Pancreas (tissue), 10 donors: ENCODE results near the gene PCDHGA4. TPM values are rescaled to one million over a fixed set of nuclear protein-coding genes. Genes with fewer than 3 reads are reported as not detected.
"Not testable (repeated sequence)": the region's sequence is repeated elsewhere in the genome, so short reads cannot be mapped to it uniquely, and the experiment has no call there.

Source experiments
- ATAC-seq, 4 donors: fragments of 200-7000 bp; cut with Tn5 transposase; one replicate each; pipeline versions ENCODE4 v1.8.0 to v1.9.1; 2020; ENCODE audit warnings: mild to moderate bottlenecking in 4 of 4, moderate library complexity in 4 of 4
- DNase-seq, 6 donors: peaks; one replicate each; pipeline ENCODE4 v3.0.0-alpha.2; 2020
- FAIRE-seq: peaks from 2 replicates; lab custom pipeline; 2012; peaks lifted over from hg19 to GRCh38; lab: Jason Lieb, UNC
- H3K27ac ChIP-seq, 4 donors: fragments of 200-600 bp; sonication (generic); 1 replicate in 3 of 4; 2 replicates in 1 of 4; pipeline versions ENCODE4 v1.5.0 to v1.8.0; 2020
- H3K27me3 ChIP-seq, 4 donors: fragments of 200-600 bp; one replicate each; pipeline ENCODE4 v1.8.0; 2021
- H3K36me3 ChIP-seq, 3 donors: fragments of 200-600 bp; sonication (generic) in 1 of 3; one replicate each; pipeline versions ENCODE4 v1.5.0 to v1.8.0; 2020 to 2021
- H3K4me1 ChIP-seq, 3 donors: fragments of 200-600 bp; one replicate each; pipeline ENCODE4 v1.8.0; 2021
- H3K4me3 ChIP-seq, 4 donors: fragments of 200-600 bp; sonication (generic) in 2 of 4; one replicate each; pipeline versions ENCODE4 v1.5.0 to v1.8.0; 2020 to 2021
- H3K9me3 ChIP-seq, 4 donors: fragments of 200-600 bp; one replicate each; pipeline ENCODE4 v1.8.0; 2021
- CTCF ChIP-seq, 4 donors: fragments of 200-600 bp; sonication (generic) in 3 of 4; IDR thresholded peaks; one replicate each; pipeline versions ENCODE4 v1.5.0 to v1.8.0; 2021; ENCODE audit warnings: antibody characterized with exemption in 4 of 4
- WGBS, 2 donors: extraction: QIAGEN DNeasy Blood & Tissue Kit; methylation state at CpG; one replicate each; pipeline ENCODE4 v1.1.7; 2013; 5-methylcytosine and 5-hydroxymethylcytosine counted together
- intact Hi-C, 3 donors: fragments of 100-400 bp; cut with DNase I; formaldehyde crosslinking; loops; one replicate each; pipeline versions ENCODE4 v1.11.1 to v1.14.2; 2022
- polyA plus RNA-seq, 2 donors: library from polyadenylated mRNA; stranded (reverse); fragments of 200-250 nt; gene quantifications; one replicate each; pipeline ENCODE4 v1.2.3, GENCODE V29; 2013
- total RNA-seq, 6 donors: library from RNA; stranded (reverse); fragmentation: NEBNext Ultra II Directional in 4 of 6; extraction: Animal tissue kit (Norgen Biotek cat#: 25700) in 4 of 6; gene quantifications; one replicate each; pipeline versions ENCODE4 v1.2.1 to v1.2.4, GENCODE V29; 2021 to 2023
- donor health status: healthy with polysubstance abuse.
- donor health status: DM: no; HTN: no; CAD: no; lungs with moderate emphysema.
- donor health status: DM: no; HTN: no; CAD: no.
- donor health status: control.
- donor health status: control.
- donor health status: Bipolar disorder and iron deficiency.
- donor health status: DM: yes; HTN: yes; CAD: no.
- donor health status: DM: no; HTN: no; CAD: no.
- donor health status: DM: no; HTN: no; CAD: no.
- donor health status: DM: yes; HTN: yes; CAD: no.

PCDHGA4 gene
- total RNA-seq: 1 to 10 TPM; 1.8 to 2.9 (median 2.2) TPM
- polyA plus RNA-seq: 1 to 10 TPM in 1 of 2 donors, under 1 TPM in 1; 0.61 to 1.0 TPM

DNA sequence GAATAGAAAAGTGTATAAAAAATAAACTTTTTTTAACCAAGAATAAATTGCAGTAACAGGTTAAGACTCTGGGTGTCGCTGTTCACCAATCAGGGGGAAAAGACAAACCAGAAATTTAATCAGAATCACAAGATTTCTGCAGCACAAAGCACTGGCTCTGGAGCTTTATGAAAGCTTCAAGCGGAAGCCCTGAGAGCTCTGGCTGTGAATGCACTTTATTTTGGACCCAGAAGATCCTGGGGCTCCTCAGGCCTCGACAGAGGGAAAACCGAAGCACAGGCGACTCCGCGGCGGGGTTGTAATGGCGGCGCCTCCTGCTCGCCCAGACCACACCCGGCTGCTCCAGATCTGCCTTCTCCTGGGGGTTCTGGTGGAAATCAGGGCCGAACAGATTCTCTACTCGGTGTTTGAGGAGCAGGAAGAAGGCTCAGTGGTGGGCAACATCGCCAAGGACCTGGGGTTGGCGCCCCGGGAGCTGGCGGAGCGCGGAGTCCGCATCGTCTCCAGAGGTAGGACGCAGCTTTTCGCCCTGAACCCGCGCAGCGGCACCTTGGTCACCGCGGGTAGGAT is at the start of gene PCDHGA4:
TSS of gene PCDHGA4 (plus strand) at position 122 of the 570 bp plus-strand sequence. CDS start at position 209, 87 bp downstream.
- FAIRE-seq: no peak
- no peaks in the 10 kb centered on the region for H3K27me3 ChIP-seq
- no peak within 1 kb of the TSS for H3K27ac ChIP-seq
- TF ChIP-seq CTCF (IDR thresholded peaks at IDR 0.05): peak in 2 of 4 donors; percentile 2 to 15
- H3K9me3 ChIP-seq: peaks cover 0 to 15% (median 4%) of the 10 kb centered on the region in 4 donors
- H3K36me3 ChIP-seq: no peaks in the 10 kb centered on the region
- no peaks in the 10 kb centered on the region for H3K4me1 ChIP-seq
- H3K4me3 ChIP-seq: peak within 1 kb of the TSS in 2 of 4 donors; percentile 11 to 20
- peak in 2 of 4 donors; percentile 11 to 41 for ATAC-seq
- intact Hi-C loops: no loop called here
- no peak for DNase-seq
- WGBS, 2 donors: 12 to 17% methylated on average over 29 of the region's 29 CpGs

- ATAC-seq: no peak
- intact Hi-C loops: no loop called here
- FAIRE-seq: no peak
Measured at GRCh38 chr5:141306630-141307029, 48.2 kb upstream of the PCDHGA4 start.

DNA sequence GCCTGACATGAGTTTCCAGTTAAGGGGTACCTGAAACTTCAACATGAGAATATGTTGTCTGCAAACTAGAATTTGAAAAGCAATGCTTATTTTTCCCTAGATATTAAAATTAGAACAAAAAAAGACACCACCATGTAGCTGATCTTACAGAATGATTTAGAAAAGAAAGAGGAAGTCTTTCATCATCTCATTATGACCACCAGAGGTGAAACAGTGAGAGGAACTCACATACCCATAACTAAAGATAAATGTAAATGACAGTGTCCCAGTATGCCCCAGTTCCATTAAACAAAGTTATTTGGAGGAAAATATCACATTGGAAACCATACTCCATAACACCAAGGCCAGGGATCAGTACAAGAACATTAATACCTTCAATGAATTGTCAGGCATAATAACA is 41.1 kb upstream of the PCDHGA4 start:
- Histone ChIP-seq H3K9me3 (peaks cover 0 to 31% (median 3%) of the 10 kb centered on the region in 4 donors), H3K36me3 (peaks cover 0 to 16% (median 0%) of the 10 kb centered on the region in 3 donors), H3K27ac (no peak overlapping the region), H3K4me1 (no peaks in the 10 kb centered on the region), H3K4me3 (no peak overlapping the region), H3K27me3 (no peaks in the 10 kb centered on the region)
- intact Hi-C loops: no loop called here
- ATAC-seq (no peak), DNase-seq (no peak), FAIRE-seq (no peak)
- TF ChIP-seq CTCF (IDR thresholded peaks at IDR 0.05): no peak

More at GRCh38 chr5:141306630-141307029, 48.2 kb upstream of the PCDHGA4 start:
- no peak overlapping the region for H3K27ac ChIP-seq
- no peak for DNase-seq
- 88 to 97% methylated on average over 1 of the region's 1 CpG for WGBS, 2 donors
- H3K27me3 ChIP-seq: no peaks in the 10 kb centered on the region
- no peak for TF ChIP-seq CTCF (IDR thresholded peaks at IDR 0.05)
- peaks cover 0 to 4% (median 0%) of the 10 kb centered on the region in 4 donors for H3K9me3 ChIP-seq
- H3K4me3 ChIP-seq: no peak overlapping the region
- no peaks in the 10 kb centered on the region for H3K36me3 ChIP-seq
- no peaks in the 10 kb centered on the region for H3K4me1 ChIP-seq

- WGBS, 2 donors: 82 to 86% methylated on average over 4 of the region's 4 CpGs
- Histone ChIP-seq H3K36me3 (peaks cover 0 to 16% (median 0%) of the 10 kb centered on the region in 3 donors), H3K9me3 (peaks cover 0 to 34% (median 10%) of the 10 kb centered on the region in 4 donors)
- H3K27me3 ChIP-seq, FAIRE-seq, H3K4me1 ChIP-seq, ATAC-seq, DNase-seq, H3K27ac ChIP-seq, H3K4me3 ChIP-seq, intact Hi-C loops: not testable (repeated sequence)
Measured at GRCh38 chr5:141316963-141317362, 37.9 kb upstream of the PCDHGA4 start.

DNA sequence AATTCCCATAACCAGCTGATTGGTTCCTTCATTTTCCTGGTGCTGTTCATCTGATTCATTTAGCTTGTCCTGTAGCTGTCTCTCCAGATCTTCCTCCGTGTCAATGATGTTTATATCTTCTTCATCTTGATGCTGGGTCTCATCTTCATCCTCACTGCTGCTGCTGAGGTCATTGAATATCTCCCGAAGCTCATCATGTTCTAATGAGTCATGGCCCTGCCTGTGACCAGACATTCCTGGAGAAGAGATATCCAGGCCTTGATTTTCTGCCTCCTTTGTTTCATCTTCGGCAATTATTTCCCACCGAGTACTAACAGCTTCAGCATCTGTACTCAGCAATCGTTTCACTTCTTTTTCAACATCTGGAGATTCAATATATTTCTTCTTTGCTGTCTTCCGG is 35.6 kb upstream of the PCDHGA4 start:
- H3K9me3 ChIP-seq: peaks cover 0 to 34% (median 10%) of the 10 kb centered on the region in 4 donors
- H3K27me3 ChIP-seq: no peaks in the 10 kb centered on the region
- H3K4me1 ChIP-seq: no peaks in the 10 kb centered on the region
- peaks cover 0 to 16% (median 0%) of the 10 kb centered on the region in 3 donors for H3K36me3 ChIP-seq
- ATAC-seq: no peak
- H3K27ac ChIP-seq: no peak overlapping the region
- no peak for TF ChIP-seq CTCF (IDR thresholded peaks at IDR 0.05)
- no peak for DNase-seq
- intact Hi-C loops: no loop called here
- no peak for FAIRE-seq
- 98 to 99% methylated on average over 6 of the region's 6 CpGs for whole genome bisulfite sequencing, 2 donors
- H3K4me3 ChIP-seq: no peak overlapping the region
